Nephron (organoid): ENCODE data around the gene ATP10B.

Source experiments
- H3K27ac Mint-ChIP-seq, 3 experiments: 2 replicates each; pipeline ENCODE4 v1.8.0; 2020; ENCODE audit warnings: mixed read lengths in 3 of 3, mild to moderate bottlenecking in 2 of 3, moderate library complexity in 1 of 3
- H3K27me3 Mint-ChIP-seq: 2 replicates; pipeline ENCODE4 v1.8.0; 2021; ENCODE audit warnings: low read depth, mild to moderate bottlenecking, moderate library complexity, mixed read lengths
- H3K36me3 Mint-ChIP-seq: 2 replicates; pipeline ENCODE4 v1.8.0; 2020; ENCODE audit warnings: low read depth, mixed read lengths
- H3K4me1 Mint-ChIP-seq: 2 replicates; pipeline ENCODE4 v1.8.0; 2020; ENCODE audit warnings: mixed read lengths
- H3K4me3 Mint-ChIP-seq, 3 experiments: 2 replicates each; pipeline ENCODE4 v1.8.0; 2020; ENCODE audit warnings: mild to moderate bottlenecking in 3 of 3, mixed read lengths in 3 of 3, moderate library complexity in 2 of 3
- H3K9me3 Mint-ChIP-seq: 2 replicates; pipeline ENCODE4 v1.8.0; 2020; ENCODE audit warnings: mixed read lengths
- TF ChIP-seq, protein P1 (sequence below), 3 experiments: fragments of 200-600 bp; sonication (generic); IDR thresholded peaks; one replicate each; pipeline ENCODE4 v1.5.0; 2021; ENCODE audit warnings: antibody characterized with exemption in 3 of 3; ENCODE audit not compliant: unreplicated experiment in 3 of 3

ATP10B gene

DNA sequence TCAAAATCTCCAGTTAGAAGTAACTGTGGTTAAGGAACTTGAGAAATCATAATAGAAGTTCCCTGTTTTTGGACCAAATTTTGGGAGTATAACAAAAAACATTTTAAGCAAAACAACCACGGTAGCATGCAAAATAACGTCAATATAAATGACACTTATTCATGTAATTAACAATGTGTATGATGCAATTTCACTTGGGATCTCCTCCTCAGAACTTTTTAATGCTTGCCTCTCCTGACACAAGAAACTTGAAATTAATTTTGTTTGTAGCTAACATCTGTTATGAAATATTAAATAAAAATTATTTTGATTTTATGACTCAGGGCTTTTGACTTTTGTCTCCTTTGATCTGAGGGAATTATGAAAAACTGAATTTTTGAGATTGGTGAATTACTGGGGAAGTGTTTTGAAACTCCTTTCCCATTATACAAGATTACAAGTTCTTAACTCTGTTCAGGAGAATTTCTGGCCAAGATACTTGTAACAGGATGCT, 149.7 kb downstream of the ATP10B start:
- H3K27ac Mint-ChIP-seq: no peak overlapping the region
- no peak overlapping the region for H3K4me3 Mint-ChIP-seq
- H3K9me3 Mint-ChIP-seq: peaks cover 8% of the 10 kb centered on the region
- H3K4me1 Mint-ChIP-seq: no peaks in the 10 kb centered on the region
- TF ChIP-seq, protein P1, sequence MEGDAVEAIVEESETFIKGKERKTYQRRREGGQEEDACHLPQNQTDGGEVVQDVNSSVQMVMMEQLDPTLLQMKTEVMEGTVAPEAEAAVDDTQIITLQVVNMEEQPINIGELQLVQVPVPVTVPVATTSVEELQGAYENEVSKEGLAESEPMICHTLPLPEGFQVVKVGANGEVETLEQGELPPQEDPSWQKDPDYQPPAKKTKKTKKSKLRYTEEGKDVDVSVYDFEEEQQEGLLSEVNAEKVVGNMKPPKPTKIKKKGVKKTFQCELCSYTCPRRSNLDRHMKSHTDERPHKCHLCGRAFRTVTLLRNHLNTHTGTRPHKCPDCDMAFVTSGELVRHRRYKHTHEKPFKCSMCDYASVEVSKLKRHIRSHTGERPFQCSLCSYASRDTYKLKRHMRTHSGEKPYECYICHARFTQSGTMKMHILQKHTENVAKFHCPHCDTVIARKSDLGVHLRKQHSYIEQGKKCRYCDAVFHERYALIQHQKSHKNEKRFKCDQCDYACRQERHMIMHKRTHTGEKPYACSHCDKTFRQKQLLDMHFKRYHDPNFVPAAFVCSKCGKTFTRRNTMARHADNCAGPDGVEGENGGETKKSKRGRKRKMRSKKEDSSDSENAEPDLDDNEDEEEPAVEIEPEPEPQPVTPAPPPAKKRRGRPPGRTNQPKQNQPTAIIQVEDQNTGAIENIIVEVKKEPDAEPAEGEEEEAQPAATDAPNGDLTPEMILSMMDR (IDR thresholded peaks at IDR 0.05; ENCODE audit: unreplicated experiment in 3 of 3): no peak
- H3K36me3 Mint-ChIP-seq: peaks cover 7% of the 10 kb centered on the region
- no peaks in the 10 kb centered on the region for H3K27me3 Mint-ChIP-seq

DNA sequence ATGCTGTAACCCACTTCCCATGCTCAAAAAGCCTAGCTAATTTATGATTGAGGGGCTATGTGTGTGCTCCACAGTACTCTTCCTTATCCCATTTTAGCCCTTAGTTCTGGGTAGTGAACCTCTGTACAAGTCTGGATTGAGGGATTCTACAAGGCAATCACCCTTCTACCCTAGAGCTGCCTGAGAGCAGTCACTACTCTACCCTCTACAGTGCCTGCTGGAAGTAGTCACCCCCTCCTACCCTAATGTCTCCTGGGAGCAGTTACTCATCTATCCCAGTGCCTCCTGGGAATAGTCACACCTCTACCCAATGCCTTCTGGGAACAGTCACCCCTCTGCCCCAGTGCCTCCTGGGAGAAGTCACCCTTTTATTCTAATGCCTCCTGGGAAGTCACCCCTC, 150.6 kb downstream of the ATP10B start:
- Mint-ChIP-seq H3K27ac (no peak overlapping the region), H3K4me1 (no peaks in the 10 kb centered on the region), H3K9me3 (peaks cover 8% of the 10 kb centered on the region), H3K36me3 (peaks cover 7% of the 10 kb centered on the region), H3K4me3 (no peak overlapping the region), H3K27me3 (no peaks in the 10 kb centered on the region)
- TF ChIP-seq, protein P1 (IDR thresholded peaks at IDR 0.05; ENCODE audit: unreplicated experiment in 3 of 3): no peak

DNA sequence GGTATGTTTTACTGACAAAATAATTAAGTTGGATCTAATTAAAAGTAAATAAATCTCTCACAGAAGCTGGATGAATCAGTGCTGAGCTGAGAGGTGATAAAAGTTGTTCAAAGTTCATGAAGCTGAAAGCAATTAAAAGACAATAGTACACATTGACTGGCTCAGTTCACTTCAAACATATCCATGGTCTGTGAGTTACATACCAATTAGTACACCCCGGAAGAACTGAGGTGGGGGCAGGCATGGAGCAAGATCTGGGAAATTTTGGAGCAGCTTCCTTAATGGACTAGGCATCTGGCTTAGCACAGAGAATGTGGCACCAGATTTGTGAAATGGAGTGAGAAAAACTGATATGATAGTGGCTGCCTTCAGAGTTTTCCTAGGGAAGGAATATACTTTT, 152.7 kb downstream of the ATP10B start:
- TF ChIP-seq, protein P1 (IDR thresholded peaks at IDR 0.05; ENCODE audit: unreplicated experiment in 3 of 3): no peak
- Mint-ChIP-seq H3K27ac (peak overlapping the region in 2 of 3 experiments; percentile 24 to 39), H3K9me3 (no peaks in the 10 kb centered on the region), H3K36me3 (no peaks in the 10 kb centered on the region), H3K4me1 (no peaks in the 10 kb centered on the region), H3K4me3 (no peak overlapping the region), H3K27me3 (no peaks in the 10 kb centered on the region)

DNA sequence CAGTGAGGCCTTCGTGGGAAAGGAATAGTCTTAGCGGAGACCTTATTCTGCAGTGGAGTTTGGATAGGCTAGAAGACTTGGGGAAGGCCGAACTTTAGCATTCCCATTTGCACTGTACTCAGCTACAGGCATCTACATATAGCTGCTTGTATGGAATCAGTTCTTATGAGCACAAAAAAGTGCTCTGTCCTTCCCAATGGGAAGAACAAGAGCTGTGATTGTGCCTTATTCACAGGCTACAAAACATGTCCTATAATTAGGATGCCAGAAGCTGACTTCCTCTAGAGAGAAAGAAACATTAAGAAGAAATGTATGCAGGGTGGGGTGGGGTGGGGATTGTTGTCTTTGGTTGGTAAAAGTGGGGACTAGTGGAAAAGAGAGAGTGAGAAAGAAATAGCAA, 154.7 kb downstream of the ATP10B start:
- Mint-ChIP-seq H3K4me3 (no peak overlapping the region), H3K9me3 (no peaks in the 10 kb centered on the region), H3K27me3 (no peaks in the 10 kb centered on the region), H3K27ac (no peak overlapping the region), H3K4me1 (no peaks in the 10 kb centered on the region), H3K36me3 (no peaks in the 10 kb centered on the region)
- TF ChIP-seq, protein P1 (IDR thresholded peaks at IDR 0.05; ENCODE audit: unreplicated experiment in 3 of 3): no peak

DNA sequence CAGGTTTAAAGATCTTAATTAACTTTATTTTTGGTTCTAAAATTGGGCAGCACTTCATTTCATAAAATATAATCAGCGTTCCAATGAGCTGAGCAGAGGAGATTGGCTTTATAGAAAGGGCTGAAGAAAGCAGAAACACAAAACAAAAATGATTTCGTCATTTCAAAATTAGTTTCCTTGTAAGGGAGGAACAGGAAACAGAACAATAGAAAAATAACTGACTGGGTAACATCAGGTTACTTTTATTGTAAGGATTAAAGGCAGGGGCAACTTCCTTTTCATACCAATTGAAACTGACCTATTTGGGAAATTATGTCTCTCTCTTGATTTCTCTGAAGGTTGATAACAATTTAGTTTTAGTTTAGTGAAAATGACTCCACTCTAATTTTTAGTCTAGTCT, 157.1 kb downstream of the ATP10B start:
- H3K27me3 Mint-ChIP-seq: no peaks in the 10 kb centered on the region
- no peaks in the 10 kb centered on the region for H3K36me3 Mint-ChIP-seq
- TF ChIP-seq, protein P1 (IDR thresholded peaks at IDR 0.05; ENCODE audit: unreplicated experiment in 3 of 3): no peak
- H3K27ac Mint-ChIP-seq: no peak overlapping the region
- H3K4me1 Mint-ChIP-seq: no peaks in the 10 kb centered on the region
- no peaks in the 10 kb centered on the region for H3K9me3 Mint-ChIP-seq
- no peak overlapping the region for H3K4me3 Mint-ChIP-seq

DNA sequence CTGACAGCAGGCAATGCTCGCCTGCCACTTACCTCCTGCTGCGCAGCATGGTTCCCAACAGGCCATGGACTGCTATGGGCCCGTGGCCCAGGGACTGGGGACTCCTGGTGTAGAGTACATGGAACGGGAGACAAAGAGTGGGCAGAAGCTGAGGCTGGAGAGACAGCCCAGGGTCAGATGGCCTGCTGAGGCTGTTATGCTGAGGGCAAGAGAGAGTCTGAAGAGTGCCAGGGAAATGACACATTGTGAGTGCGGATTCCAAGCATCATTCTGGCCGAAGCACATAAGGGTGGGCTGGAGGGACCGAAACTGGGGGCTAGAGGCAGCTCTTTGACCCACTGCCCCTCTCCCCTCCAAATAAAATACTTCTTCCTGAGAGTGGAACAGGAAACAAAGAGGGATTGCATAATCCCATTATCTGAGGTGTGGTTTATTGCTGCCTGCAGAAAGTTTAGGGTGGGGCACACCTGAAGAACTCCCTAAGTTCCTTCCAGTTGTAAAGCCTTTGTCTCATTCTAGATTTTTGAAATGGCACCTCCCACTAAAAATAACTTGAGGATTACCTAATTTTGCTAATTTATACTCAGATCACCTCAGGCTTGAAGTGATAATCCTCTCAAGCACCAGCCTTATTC, 158.1 kb downstream of the ATP10B start:
- no peaks in the 10 kb centered on the region for H3K4me1 Mint-ChIP-seq
- no peak overlapping the region for H3K4me3 Mint-ChIP-seq
- no peak overlapping the region for H3K27ac Mint-ChIP-seq
- TF ChIP-seq, protein P1 (IDR thresholded peaks at IDR 0.05; ENCODE audit: unreplicated experiment in 3 of 3): no peak
- no peaks in the 10 kb centered on the region for H3K27me3 Mint-ChIP-seq
- no peaks in the 10 kb centered on the region for H3K9me3 Mint-ChIP-seq
- H3K36me3 Mint-ChIP-seq: no peaks in the 10 kb centered on the region
